GM12878 (cell line): ENCODE results near the gene MRGPRE.
"Not testable (repeated sequence)": the region's sequence is repeated elsewhere in the genome, so short reads cannot be mapped to it uniquely, and the experiment has no call there.

ENCODE experiments used
- NR2F1 ChIP-seq: fragments of 450-650 bp; conservative IDR thresholded peaks from 2 replicates; pipeline ENCODE4 v1.6.1; 2017; ENCODE audit warnings: mild to moderate bottlenecking
- USF1 ChIP-seq: IDR thresholded peaks from 2 replicates; pipeline ENCODE4 v1.6.1; 2011; ENCODE audit warnings: borderline replicate concordance, low read depth, mild to moderate bottlenecking, moderate library complexity, mixed read lengths, low read length; ENCODE audit not compliant: insufficient read depth; ENCODE audit errors: extremely low read length
- ZBTB11 ChIP-seq: fragments of 450-650 bp; formaldehyde crosslinking; IDR thresholded peaks from 2 replicates; pipeline ENCODE4 v1.5.0; 2022; ENCODE audit warnings: mild to moderate bottlenecking, missing genetic modification characterization

GRCh38 chr11:3254773-3255172 lies 22.6 kb upstream of the MRGPRE start:
- not testable (repeated sequence) for TF ChIP-seq ZBTB11, USF1, NR2F1
